ENCODE measurements around the gene RABL6. TPM values are rescaled to one million over a fixed set of nuclear protein-coding genes. Genes with fewer than 3 reads are reported as not detected.

RABL6 gene
- total and polyA plus RNA-seq, 2 of the 4 experiments (the other 2 are of a cell fraction): 37.1 to 47.5 TPM

GRCh38 chr9:136875155-136875554, 67.4 kb downstream of the RABL6 start:
- TF ChIP-seq NFE2L2 (IDR thresholded peaks at IDR 0.05; ENCODE audit: low read depth, low read length) (no peak), CEBPB (IDR thresholded peaks at IDR 0.05; ENCODE audit: low read depth, low read length) (peak; percentile 23; the same call in 1 of the 2 replicates), RCOR1 (IDR thresholded peaks at IDR 0.05; ENCODE audit: insufficient replicate concordance, low read length) (no peak), BHLHE40 (IDR thresholded peaks at IDR 0.05; ENCODE audit: low read depth, low read length) (no peak), POLR2A (IDR thresholded peaks at IDR 0.05; ENCODE audit: low read depth, low read length) (no peak)
- Histone ChIP-seq H3K4ac (ENCODE audit: low read depth, low read length) (no peak overlapping the region), H3K56ac (ENCODE audit: extremely low read depth, insufficient read depth, low read length) (no peak overlapping the region), H4K20me1 (ENCODE audit: insufficient read depth, low read length) (no peaks in the 10 kb centered on the region), H3K14ac (replicated peaks; ENCODE audit: low read depth, low read length) (no peak overlapping the region), H2BK5ac (ENCODE audit: low read depth, low read length, poor library complexity, severe bottlenecking) (no peak overlapping the region), H3K4me1 (ENCODE audit: control insufficient read depth, insufficient read depth, low read length) (no peaks in the 10 kb centered on the region), H3K4me2 (ENCODE audit: low read depth, low read length) (no peak overlapping the region), H3K9ac (ENCODE audit: low read depth, low read length) (no peak overlapping the region), H3K27me3 (ENCODE audit: control insufficient read depth, insufficient read depth, low read length) (no peaks in the 10 kb centered on the region), H2BK20ac (ENCODE audit: low read depth, low read length) (no peak overlapping the region), H2AK9ac (replicated peaks; ENCODE audit: low read depth, low read length, poor library complexity) (peak overlapping the region; percentile 45), H3K4me3 (ENCODE audit: insufficient read depth, low read depth, low read length) (no peak overlapping the region), H4K8ac (ENCODE audit: low read depth in 2 of 2, low read length in 2 of 2) (no peak overlapping the region), H2AFZ (replicated peaks; ENCODE audit: low read length, poor library complexity) (no peak overlapping the region), H3K79me1 (ENCODE audit: low read depth in 1 of 2, low read length in 2 of 2) (no peaks in the 10 kb centered on the region), H3K27ac (ENCODE audit: insufficient read depth, low read length) (no peak overlapping the region), H3K9me3 (ENCODE audit: control insufficient read depth, insufficient read depth, low read length) (peaks cover 7% of the 10 kb centered on the region), H2AK5ac (ENCODE audit: low read depth, low read length) (no peak overlapping the region), H3K23ac (ENCODE audit: low read depth, low read length) (no peak overlapping the region), H3K36me3 (ENCODE audit: control insufficient read depth, insufficient read depth, low read length) (no peaks in the 10 kb centered on the region), H4K91ac (ENCODE audit: insufficient read depth, low read depth, low read length) (no peak overlapping the region), H2BK120ac (ENCODE audit: low read depth, low read length) (no peak overlapping the region), H4K5ac (ENCODE audit: low read depth, low read length) (no peak overlapping the region), H3K18ac (ENCODE audit: low read depth, low read length) (no peak overlapping the region), H3K9me1 (ENCODE audit: insufficient read depth, low read length) (no peaks in the 10 kb centered on the region), H2BK15ac (ENCODE audit: low read depth, low read length) (no peak overlapping the region)
- dilution Hi-C loops (cut with HindIII; ENCODE audit: low sequenced_read_pairs, unreplicated experiment): no loop called here
- POLR2A ChIA-PET (ENCODE audit: unreplicated experiment): no interaction called here
- CTCF ChIA-PET: no interaction called here
- no TSS peak for BruUV-seq (replicated peaks)
- 71% methylated on average over 3 of the region's 6 CpGs; no CpG with 5 or more reads in 1 of the 2 experiments for WGBS, 2 experiments (ENCODE audit: extremely low coverage in 2 of 2, insufficient read length in 1 of 2)
- DNase-seq (no peak), ATAC-seq (ENCODE audit: low read depth) (no peak)
- intact Hi-C loops (cut with micrococcal nuclease): no loop called here
- in situ Hi-C loops (cut with MboI; ENCODE audit: low sequenced_read_pairs): no loop called here

Data from IMR-90 (cell line).